ENCODE results near the gene PDE10A. TPM values are rescaled to one million over a fixed set of nuclear protein-coding genes. Genes with fewer than 3 reads are reported as not detected.

The PDE10A gene
- polyA plus RNA-seq, 1 donor: 2.7 TPM

DNA sequence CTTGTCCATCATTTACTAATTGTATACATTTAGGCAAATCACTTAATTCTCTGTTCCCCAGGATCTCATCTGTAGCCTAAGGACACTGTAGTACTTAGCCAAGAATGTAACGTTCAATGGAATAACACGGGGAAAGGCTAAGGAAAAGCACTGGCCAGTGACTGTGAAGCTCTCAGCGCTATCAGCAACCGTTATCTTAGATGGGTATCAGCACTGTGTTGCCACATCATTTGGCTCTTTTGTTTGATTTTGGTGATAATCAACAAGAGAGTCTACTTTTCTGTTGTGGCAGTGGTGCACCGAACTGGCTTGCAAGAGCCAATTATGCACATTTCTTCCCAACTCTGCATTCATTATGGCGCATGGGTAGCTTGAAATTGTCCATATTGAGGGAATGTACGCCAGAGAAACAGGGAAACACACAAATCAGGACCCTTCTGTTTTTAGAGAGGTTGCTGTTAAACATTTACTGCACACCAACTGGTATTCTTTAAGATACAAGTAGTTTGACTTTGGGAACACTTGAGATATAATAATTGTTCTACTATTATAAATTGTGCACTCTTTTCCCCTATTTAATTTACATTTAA, 259.9 kb downstream of the PDE10A start:
- no peaks in the 10 kb centered on the region for H3K9me3 ChIP-seq (ENCODE audit: control insufficient read depth, low read depth, low read length)
- no peaks in the 10 kb centered on the region for H3K27me3 ChIP-seq (ENCODE audit: control insufficient read depth, insufficient read depth, low read length)
- 100% methylated on average over 1 of the region's 7 CpGs for WGBS (ENCODE audit: insufficient coverage, low lambda C conversion rate)
- no peak for DNase-seq
- H3K27ac ChIP-seq (ENCODE audit: low read length): no peak overlapping the region
- no peak overlapping the region for H3K4me3 ChIP-seq (ENCODE audit: low read length)
- no peaks in the 10 kb centered on the region for H3K36me3 ChIP-seq (ENCODE audit: control insufficient read depth, insufficient read depth, low read length)
- H3K4me1 ChIP-seq (ENCODE audit: control insufficient read depth, insufficient read depth, low read length): no peaks in the 10 kb centered on the region

DNA sequence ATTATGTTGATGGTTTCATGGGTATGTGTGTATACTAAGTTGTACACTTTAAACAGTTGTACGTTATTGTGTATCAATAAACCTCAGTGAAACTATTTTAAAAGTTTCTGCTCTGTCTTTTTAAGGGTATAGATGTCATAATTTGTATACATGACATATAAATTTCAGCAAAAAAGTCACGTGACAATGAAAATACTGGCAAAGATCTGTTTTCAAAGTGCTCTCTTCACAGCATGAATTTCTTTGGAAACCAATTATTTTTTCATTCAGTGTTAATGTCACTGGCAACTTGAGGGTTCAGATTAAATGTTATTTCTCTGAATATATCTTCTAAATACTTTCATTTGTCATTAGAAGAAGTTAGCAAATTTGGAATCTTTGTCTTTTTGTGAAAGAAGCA, 261.9 kb downstream of the PDE10A start:
- 86% methylated on average over 2 of the region's 2 CpGs for WGBS (ENCODE audit: insufficient coverage, low lambda C conversion rate)
- no peaks in the 10 kb centered on the region for H3K4me1 ChIP-seq (ENCODE audit: control insufficient read depth, insufficient read depth, low read length)
- H3K27me3 ChIP-seq (ENCODE audit: control insufficient read depth, insufficient read depth, low read length): no peaks in the 10 kb centered on the region
- H3K36me3 ChIP-seq (ENCODE audit: control insufficient read depth, insufficient read depth, low read length): no peaks in the 10 kb centered on the region
- no peak overlapping the region for H3K4me3 ChIP-seq (ENCODE audit: low read length)
- no peak overlapping the region for H3K27ac ChIP-seq (ENCODE audit: low read length)
- H3K9me3 ChIP-seq (ENCODE audit: control insufficient read depth, low read depth, low read length): no peaks in the 10 kb centered on the region
- DNase-seq: no peak

DNA sequence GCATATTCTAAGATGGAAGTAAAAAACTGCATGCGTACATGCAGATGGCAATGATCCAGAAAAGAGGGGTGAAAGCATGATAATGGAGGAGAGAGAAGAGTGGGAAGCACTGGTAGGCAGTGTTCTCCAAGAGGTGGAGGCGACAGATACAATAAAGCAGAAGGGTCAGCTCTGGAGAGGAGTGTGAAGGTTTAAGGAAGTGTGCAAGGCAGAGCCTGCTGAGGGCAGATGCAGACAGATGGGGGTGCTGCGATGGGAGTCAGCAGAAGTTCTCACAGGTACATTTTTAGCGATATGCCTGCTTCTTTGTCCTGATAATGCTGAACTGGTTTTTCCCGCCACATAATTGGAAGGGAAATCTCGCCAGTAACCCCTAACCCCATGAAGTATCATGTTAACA, 272.6 kb downstream of the PDE10A start:
- no peaks in the 10 kb centered on the region for H3K36me3 ChIP-seq (ENCODE audit: control insufficient read depth, insufficient read depth, low read length)
- no peak overlapping the region for H3K27ac ChIP-seq (ENCODE audit: low read length)
- WGBS (ENCODE audit: insufficient coverage, low lambda C conversion rate): 100% methylated on average over 2 of the region's 6 CpGs
- DNase-seq: no peak
- H3K27me3 ChIP-seq (ENCODE audit: control insufficient read depth, insufficient read depth, low read length): no peaks in the 10 kb centered on the region
- no peak overlapping the region for H3K4me3 ChIP-seq (ENCODE audit: low read length)
- H3K4me1 ChIP-seq (ENCODE audit: control insufficient read depth, insufficient read depth, low read length): no peaks in the 10 kb centered on the region
- H3K9me3 ChIP-seq (ENCODE audit: control insufficient read depth, low read depth, low read length): no peaks in the 10 kb centered on the region

DNA sequence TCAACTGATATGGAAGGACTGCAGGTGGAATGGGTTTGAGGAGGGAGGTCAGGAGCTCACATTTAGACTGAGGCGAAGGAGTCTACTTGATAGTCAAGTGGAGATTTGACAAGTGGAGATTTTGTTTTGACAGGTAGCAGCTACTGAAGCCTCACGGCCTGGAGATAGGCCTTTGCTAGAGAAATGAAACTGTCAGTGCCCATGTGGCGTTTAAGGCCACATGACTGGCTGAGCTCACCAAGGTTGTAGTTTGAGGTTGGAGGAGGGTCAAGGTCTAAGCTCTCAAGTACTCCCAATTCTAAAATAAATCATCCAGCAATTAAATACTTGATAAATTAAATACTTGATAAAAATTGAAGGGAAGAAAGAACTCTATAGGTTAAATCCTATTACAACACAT, 273.5 kb downstream of the PDE10A start:
- no peaks in the 10 kb centered on the region for H3K27me3 ChIP-seq (ENCODE audit: control insufficient read depth, insufficient read depth, low read length)
- no peak overlapping the region for H3K27ac ChIP-seq (ENCODE audit: low read length)
- DNase-seq: no peak
- H3K9me3 ChIP-seq (ENCODE audit: control insufficient read depth, low read depth, low read length): no peaks in the 10 kb centered on the region
- H3K4me3 ChIP-seq (ENCODE audit: low read length): no peak overlapping the region
- H3K4me1 ChIP-seq (ENCODE audit: control insufficient read depth, insufficient read depth, low read length): no peaks in the 10 kb centered on the region
- no peaks in the 10 kb centered on the region for H3K36me3 ChIP-seq (ENCODE audit: control insufficient read depth, insufficient read depth, low read length)
- no CpG with 5 or more reads among the region's 3 CpGs for WGBS (ENCODE audit: insufficient coverage, low lambda C conversion rate)

DNA sequence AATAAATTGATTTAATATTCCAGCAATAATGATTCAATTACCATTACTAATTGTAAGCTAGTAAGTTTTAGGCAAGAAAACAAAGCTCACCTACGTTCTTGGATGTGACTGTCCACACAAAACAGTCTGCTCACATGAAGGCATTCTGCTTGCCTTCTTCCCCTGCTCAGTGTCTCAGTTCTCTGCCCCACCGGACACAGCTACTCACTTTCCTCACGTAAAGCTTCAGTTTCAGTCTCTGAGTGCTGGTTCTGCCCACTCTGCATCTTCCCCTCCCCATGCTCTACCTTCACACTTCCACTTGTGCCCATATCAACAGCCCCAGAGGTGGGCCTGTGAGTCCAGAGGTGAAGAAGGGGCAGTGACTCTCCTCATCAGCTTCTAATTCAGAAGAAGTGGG, 279.7 kb downstream of the PDE10A start:
- DNase-seq: no peak
- H3K27me3 ChIP-seq (ENCODE audit: control insufficient read depth, insufficient read depth, low read length): no peaks in the 10 kb centered on the region
- WGBS (ENCODE audit: insufficient coverage, low lambda C conversion rate): no CpG with 5 or more reads among the region's 3 CpGs
- H3K4me3 ChIP-seq (ENCODE audit: low read length): no peak overlapping the region
- no peaks in the 10 kb centered on the region for H3K9me3 ChIP-seq (ENCODE audit: control insufficient read depth, low read depth, low read length)
- no peak overlapping the region for H3K27ac ChIP-seq (ENCODE audit: low read length)
- H3K4me1 ChIP-seq (ENCODE audit: control insufficient read depth, insufficient read depth, low read length): no peaks in the 10 kb centered on the region
- H3K36me3 ChIP-seq (ENCODE audit: control insufficient read depth, insufficient read depth, low read length): no peaks in the 10 kb centered on the region

DNA sequence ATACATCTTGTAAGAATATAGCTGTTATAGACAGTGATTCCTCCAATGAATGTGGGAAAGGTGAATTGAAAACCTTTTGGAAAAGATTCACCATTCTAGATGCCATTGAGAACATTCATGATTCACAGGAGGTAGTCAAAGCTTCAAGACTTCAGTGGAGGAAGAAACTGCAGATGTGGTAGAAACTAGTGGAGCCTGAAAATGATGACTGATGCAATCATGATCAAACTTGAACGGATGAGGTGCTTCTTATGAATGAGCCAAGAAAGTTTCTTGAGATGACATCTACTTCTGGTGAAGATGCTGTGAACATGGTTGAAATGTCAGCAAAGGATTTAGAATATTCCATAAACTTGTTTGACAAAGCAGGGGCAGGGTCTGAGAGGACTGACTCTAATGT, 286.9 kb downstream of the PDE10A start:
- no peaks in the 10 kb centered on the region for H3K27me3 ChIP-seq (ENCODE audit: control insufficient read depth, insufficient read depth, low read length)
- no peaks in the 10 kb centered on the region for H3K4me1 ChIP-seq (ENCODE audit: control insufficient read depth, insufficient read depth, low read length)
- H3K27ac ChIP-seq (ENCODE audit: low read length): no peak overlapping the region
- no peaks in the 10 kb centered on the region for H3K9me3 ChIP-seq (ENCODE audit: control insufficient read depth, low read depth, low read length)
- no peak overlapping the region for H3K4me3 ChIP-seq (ENCODE audit: low read length)
- no peak for DNase-seq
- H3K36me3 ChIP-seq (ENCODE audit: control insufficient read depth, insufficient read depth, low read length): no peaks in the 10 kb centered on the region
- WGBS (ENCODE audit: insufficient coverage, low lambda C conversion rate): no CpG with 5 or more reads among the region's 1 CpG

DNA sequence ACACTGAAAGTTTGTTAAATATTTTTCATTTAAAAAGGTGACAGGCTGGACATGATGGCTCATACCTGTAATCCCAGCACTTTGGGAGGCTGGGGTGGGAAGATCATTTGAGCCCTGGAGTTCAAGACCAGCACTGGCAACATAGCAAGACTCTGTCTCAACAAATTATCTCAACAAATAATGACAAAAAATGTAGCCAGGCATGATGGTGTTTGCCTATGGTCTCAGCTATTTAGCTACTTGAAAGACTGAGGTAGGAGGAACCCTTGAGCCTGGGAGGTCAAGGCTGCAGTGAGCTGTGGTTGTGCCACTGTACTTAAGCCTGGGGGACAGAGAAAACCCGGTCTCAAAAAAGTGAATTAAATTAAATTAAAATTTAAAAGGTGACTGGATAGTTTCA, 297.7 kb downstream of the PDE10A start:
- Histone ChIP-seq H3K4me3 (ENCODE audit: low read length) (no peak overlapping the region), H3K4me1 (ENCODE audit: control insufficient read depth, insufficient read depth, low read length) (no peaks in the 10 kb centered on the region), H3K27ac (ENCODE audit: low read length) (no peak overlapping the region), H3K9me3 (ENCODE audit: control insufficient read depth, low read depth, low read length) (peaks cover 4% of the 10 kb centered on the region), H3K27me3 (ENCODE audit: control insufficient read depth, insufficient read depth, low read length) (no peaks in the 10 kb centered on the region), H3K36me3 (ENCODE audit: control insufficient read depth, insufficient read depth, low read length) (no peaks in the 10 kb centered on the region)
- DNase-seq: no peak
- no CpG with 5 or more reads among the region's 1 CpG for WGBS (ENCODE audit: insufficient coverage, low lambda C conversion rate)

DNA sequence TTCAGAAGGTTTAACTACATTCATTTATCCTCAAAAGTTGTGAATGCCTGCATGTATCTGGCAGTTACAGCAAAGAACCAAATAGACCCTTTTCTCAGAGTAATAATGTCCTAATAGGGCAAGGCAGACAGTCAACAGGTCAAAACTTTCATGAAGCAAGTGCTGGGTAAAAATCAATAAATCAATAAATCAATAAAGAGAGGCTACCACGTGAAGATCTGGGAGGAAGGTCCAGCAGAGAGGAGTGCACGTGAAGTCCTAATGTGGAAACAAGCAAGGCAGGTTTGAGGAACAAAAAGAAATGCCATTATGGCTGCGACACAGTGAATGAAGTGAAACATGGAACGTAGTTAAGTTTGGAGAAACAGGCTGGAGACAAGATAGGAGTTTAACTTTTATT, 317.3 kb downstream of the PDE10A start:
- 86% methylated on average over 4 of the region's 4 CpGs for WGBS (ENCODE audit: insufficient coverage, low lambda C conversion rate)
- Histone ChIP-seq H3K27ac (ENCODE audit: low read length) (no peak overlapping the region), H3K27me3 (ENCODE audit: control insufficient read depth, insufficient read depth, low read length) (no peaks in the 10 kb centered on the region), H3K9me3 (ENCODE audit: control insufficient read depth, low read depth, low read length) (no peaks in the 10 kb centered on the region), H3K4me1 (ENCODE audit: control insufficient read depth, insufficient read depth, low read length) (no peaks in the 10 kb centered on the region), H3K4me3 (ENCODE audit: low read length) (no peak overlapping the region), H3K36me3 (ENCODE audit: control insufficient read depth, insufficient read depth, low read length) (no peaks in the 10 kb centered on the region)
- DNase-seq: no peak

DNA sequence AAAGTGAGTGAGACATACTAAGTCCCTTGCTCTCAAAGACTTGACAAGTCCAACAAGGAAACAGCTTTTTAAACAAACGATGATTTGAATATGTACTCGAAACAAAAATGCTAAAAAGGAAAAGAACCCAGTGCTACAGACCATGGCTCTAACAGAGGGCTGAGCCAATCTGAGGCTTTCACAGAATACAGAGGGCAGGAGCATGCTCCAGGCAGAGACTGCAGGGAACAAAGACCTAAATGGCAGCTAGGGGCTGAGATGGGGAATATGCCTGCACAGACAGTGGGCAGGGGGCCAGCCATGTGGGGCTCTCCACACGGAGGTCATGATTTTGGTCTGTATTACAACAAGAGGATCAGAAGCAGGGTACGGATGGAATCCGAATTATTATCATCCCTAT, 322.5 kb downstream of the PDE10A start:
- H3K27me3 ChIP-seq (ENCODE audit: control insufficient read depth, insufficient read depth, low read length): no peaks in the 10 kb centered on the region
- no peaks in the 10 kb centered on the region for H3K4me1 ChIP-seq (ENCODE audit: control insufficient read depth, insufficient read depth, low read length)
- no peaks in the 10 kb centered on the region for H3K36me3 ChIP-seq (ENCODE audit: control insufficient read depth, insufficient read depth, low read length)
- no peak for DNase-seq
- H3K9me3 ChIP-seq (ENCODE audit: control insufficient read depth, low read depth, low read length): no peaks in the 10 kb centered on the region
- WGBS (ENCODE audit: insufficient coverage, low lambda C conversion rate): no CpG with 5 or more reads among the region's 5 CpGs
- no peak overlapping the region for H3K4me3 ChIP-seq (ENCODE audit: low read length)
- no peak overlapping the region for H3K27ac ChIP-seq (ENCODE audit: low read length)

DNA sequence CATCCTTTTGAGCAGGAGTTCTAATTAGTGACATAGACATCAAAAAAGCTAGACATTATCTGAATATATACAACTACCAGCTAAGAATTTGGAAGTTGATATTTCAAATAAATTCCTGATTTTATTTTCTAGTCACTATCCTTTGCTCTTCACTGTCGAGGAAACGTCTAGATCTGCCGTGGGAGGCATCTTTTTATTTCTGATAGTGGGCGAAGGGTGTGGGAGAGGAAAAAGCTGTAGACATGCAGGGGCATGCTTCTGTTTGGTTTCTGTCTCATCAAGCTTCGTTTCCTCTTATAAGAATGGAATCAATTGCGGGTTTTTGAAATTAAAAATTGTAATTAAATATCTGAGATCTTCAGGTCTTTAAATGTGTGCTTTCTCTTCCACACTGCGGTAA, 337.4 kb downstream of the PDE10A start:
- no peaks in the 10 kb centered on the region for H3K4me1 ChIP-seq (ENCODE audit: control insufficient read depth, insufficient read depth, low read length)
- no CpG with 5 or more reads among the region's 7 CpGs for WGBS (ENCODE audit: insufficient coverage, low lambda C conversion rate)
- H3K9me3 ChIP-seq (ENCODE audit: control insufficient read depth, low read depth, low read length): no peaks in the 10 kb centered on the region

DNA sequence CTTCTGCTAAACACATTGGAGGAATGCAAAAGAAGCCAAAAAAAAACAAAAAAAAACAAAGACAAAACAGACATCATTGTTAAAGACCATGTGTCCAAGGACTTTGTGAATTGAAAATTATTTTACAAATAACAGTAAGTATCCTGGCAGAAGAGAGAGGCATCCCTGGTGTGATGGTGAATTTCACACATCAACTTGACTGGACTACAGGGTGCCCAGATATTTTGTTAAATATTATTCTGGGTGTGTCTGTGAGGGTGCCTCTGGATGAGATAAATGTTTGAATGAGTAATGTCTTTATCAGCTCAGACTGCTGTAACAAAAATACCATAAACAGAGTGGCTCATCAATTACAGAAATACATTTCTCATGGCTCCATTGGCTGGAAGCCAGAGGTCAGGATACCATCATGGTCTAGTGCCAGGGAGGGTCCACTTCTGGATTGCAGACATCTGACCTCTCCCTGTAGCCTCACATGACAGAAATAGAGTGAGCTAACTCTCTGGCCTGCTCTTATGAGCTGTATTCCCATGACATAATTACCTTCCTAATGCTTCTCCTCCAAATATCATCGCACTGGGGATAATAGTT, 341.4 kb downstream of the PDE10A start:
- H3K4me1 ChIP-seq (ENCODE audit: control insufficient read depth, insufficient read depth, low read length): no peaks in the 10 kb centered on the region
- no peaks in the 10 kb centered on the region for H3K9me3 ChIP-seq (ENCODE audit: control insufficient read depth, low read depth, low read length)
- no peaks in the 10 kb centered on the region for H3K36me3 ChIP-seq (ENCODE audit: control insufficient read depth, insufficient read depth, low read length)
- no peak overlapping the region for H3K4me3 ChIP-seq (ENCODE audit: low read length)
- H3K27me3 ChIP-seq (ENCODE audit: control insufficient read depth, insufficient read depth, low read length): no peaks in the 10 kb centered on the region
- WGBS (ENCODE audit: insufficient coverage, low lambda C conversion rate): no CpG with 5 or more reads among the region's 1 CpG
- no peak for DNase-seq
- no peak overlapping the region for H3K27ac ChIP-seq (ENCODE audit: low read length)

More for the DNA sequence above, 337.4 kb downstream of the PDE10A start:
- Histone ChIP-seq H3K4me3 (ENCODE audit: low read length) (no peak overlapping the region), H3K36me3 (ENCODE audit: control insufficient read depth, insufficient read depth, low read length) (no peaks in the 10 kb centered on the region), H3K27me3 (ENCODE audit: control insufficient read depth, insufficient read depth, low read length) (no peaks in the 10 kb centered on the region), H3K27ac (ENCODE audit: low read length) (no peak overlapping the region)
- DNase-seq: no peak
